CD14-positive monocyte (primary cell): ENCODE results near the gene SLC52A3. TPM values are rescaled to one million over a fixed set of nuclear protein-coding genes. Genes with fewer than 3 reads are reported as not detected.

Source experiments
- DNase-seq, 3 donors: peaks; one replicate each; pipeline ENCODE4 v3.0.0-alpha.2; 2011 to 2022
- H2AFZ ChIP-seq: 2 replicates; pipeline ENCODE4 v1.6.0; 2012; ENCODE audit warnings: mild to moderate bottlenecking, low read depth, low read length, inconsistent platforms; ENCODE audit not compliant: insufficient read depth, poor library complexity, severe bottlenecking
- H3K27ac ChIP-seq, 2 donors: 1 replicate in 1 of 2; 2 replicates in 1 of 2; pipeline ENCODE4 v1.5.1; 2012 to 2013; ENCODE audit warnings: low read length in 2 of 2, control low read depth in 1 of 2, inconsistent platforms in 1 of 2, low read depth in 1 of 2, mild to moderate bottlenecking in 1 of 2
- H3K27me3 ChIP-seq, 2 donors: one replicate each; pipeline versions ENCODE4 v1.6.0 to v1.6.1; 2011 to 2013; ENCODE audit warnings: low read length in 2 of 2; ENCODE audit not compliant: control insufficient read depth in 2 of 2, insufficient read depth in 2 of 2
- H3K36me3 ChIP-seq, 2 donors: replicated peaks in 1 of 2; 1 replicate in 1 of 2; 2 replicates in 1 of 2; pipeline versions ENCODE4 v1.5.1 to v1.6.1; 2012 to 2013; ENCODE audit warnings: low read length in 2 of 2, control low read depth in 1 of 2, inconsistent platforms in 1 of 2, mild to moderate bottlenecking in 1 of 2; ENCODE audit not compliant: insufficient read depth in 2 of 2, control insufficient read depth in 1 of 2
- H3K4me1 ChIP-seq, 2 donors: 1 replicate in 1 of 2; 2 replicates in 1 of 2; pipeline versions ENCODE4 v1.5.1 to v1.6.1; 2012 to 2013; ENCODE audit warnings: low read length in 2 of 2, control low read depth in 1 of 2, inconsistent platforms in 1 of 2, mild to moderate bottlenecking in 1 of 2, moderate library complexity in 1 of 2; ENCODE audit not compliant: insufficient read depth in 2 of 2, control insufficient read depth in 1 of 2
- H3K4me2 ChIP-seq: replicated peaks from 2 replicates; pipeline ENCODE3; 2012; ENCODE audit warnings: low read length, moderate library complexity, mild to moderate bottlenecking; ENCODE audit not compliant: poor library complexity, severe bottlenecking; ENCODE audit errors: extremely low read depth
- H3K4me3 ChIP-seq, 3 experiments: fragments of 200-600 bp in 1 of 3; sonication (generic) in 1 of 3; replicated peaks in 1 of 3; 1 replicate in 2 of 3; 2 replicates in 1 of 3; pipeline ENCODE4 v1.5.1; 2011 to 2013; ENCODE audit warnings: low read length in 3 of 3, mild to moderate bottlenecking in 3 of 3, control low read depth in 2 of 3, low read depth in 2 of 3, inconsistent platforms in 1 of 3, moderate library complexity in 1 of 3
- H3K79me2 ChIP-seq: 2 replicates; pipeline ENCODE4 v1.6.0; 2012; ENCODE audit warnings: mild to moderate bottlenecking, control low read depth, inconsistent platforms, low read length, moderate library complexity; ENCODE audit not compliant: insufficient read depth
- H3K9ac ChIP-seq: 2 replicates; pipeline ENCODE4 v1.6.0; 2017; ENCODE audit warnings: low read length, mild to moderate bottlenecking; ENCODE audit not compliant: insufficient read depth, poor library complexity, severe bottlenecking
- H3K9me3 ChIP-seq, 2 donors: replicated peaks in 1 of 2; 1 replicate in 1 of 2; 2 replicates in 1 of 2; pipeline versions ENCODE4 v1.5.1 to v1.6.1; 2012 to 2013; ENCODE audit warnings: low read length in 2 of 2, control low read depth in 1 of 2; ENCODE audit not compliant: control insufficient read depth in 1 of 2, insufficient read depth in 1 of 2
- H4K20me1 ChIP-seq: 2 replicates; pipeline ENCODE4 v1.6.0; 2012; ENCODE audit warnings: mild to moderate bottlenecking, low read length, control low read depth, moderate library complexity; ENCODE audit not compliant: insufficient read depth
- H3K27ac Mint-ChIP-seq, 7 donors: one replicate each; pipeline ENCODE4 v1.8.0; 2020; ENCODE audit warnings: mild to moderate bottlenecking in 7 of 7, mixed read lengths in 7 of 7, moderate library complexity in 6 of 7, inconsistent platforms in 2 of 7
- H3K27me3 Mint-ChIP-seq, 3 donors: one replicate each; pipeline ENCODE4 v1.8.0; 2021 to 2022; ENCODE audit warnings: low read depth in 3 of 3, mild to moderate bottlenecking in 3 of 3, mixed read lengths in 3 of 3, moderate library complexity in 3 of 3, inconsistent platforms in 1 of 3
- H3K36me3 Mint-ChIP-seq, 2 donors: one replicate each; pipeline ENCODE4 v1.8.0; 2020; ENCODE audit warnings: mixed read lengths in 2 of 2, inconsistent platforms in 1 of 2, mild to moderate bottlenecking in 1 of 2
- H3K4me1 Mint-ChIP-seq: one replicate; pipeline ENCODE4 v1.8.0; 2020; ENCODE audit warnings: mild to moderate bottlenecking, mixed read lengths
- H3K4me3 Mint-ChIP-seq, 2 donors: one replicate each; pipeline ENCODE4 v1.8.0; 2020; ENCODE audit warnings: mild to moderate bottlenecking in 2 of 2, mixed read lengths in 2 of 2, moderate library complexity in 1 of 2
- H3K9me3 Mint-ChIP-seq, 7 donors: one replicate each; pipeline ENCODE4 v1.8.0; 2020 to 2022; ENCODE audit warnings: mixed read lengths in 7 of 7, mild to moderate bottlenecking in 6 of 7, moderate library complexity in 6 of 7, inconsistent platforms in 2 of 7
- CTCF ChIP-seq: fragments of 200-600 bp; IDR thresholded peaks from one replicate; pipeline ENCODE4 v1.8.0; 2022; ENCODE audit warnings: antibody characterized with exemption, mild to moderate bottlenecking
- WGBS: methylation state at CpG from one replicate; pipeline ENCODE4 v1.1.5; 2013; ENCODE audit warnings: missing lambda C conversion rate; ENCODE audit not compliant: insufficient coverage; 5-methylcytosine and 5-hydroxymethylcytosine counted together
- intact Hi-C, 2 donors: fragments of 100-400 bp; cut with micrococcal nuclease; formaldehyde crosslinking; loops; one replicate each; pipeline versions ENCODE4 v1.15.0 to v1.15.1; 2023
- polyA plus RNA-seq, 3 donors: library from polyadenylated mRNA; depleted of rRNA in 1 of 3; unstranded in 2 of 3; stranded (reverse) in 1 of 3; fragments of 300-500 nt in 2 of 3; fragments of >200 nt in 1 of 3; fragmentation: Illumina TruSeq in 2 of 3; gene quantifications; 1 replicate in 2 of 3; 2 replicates in 1 of 3; pipeline ENCODE4 v1.2.3, GENCODE V29; 2012 to 2021

SLC52A3 gene
- polyA plus RNA-seq, 3 donors: not detected

- H3K4me3 ChIP-seq: no peak overlapping the region
- no peak overlapping the region for H2AFZ ChIP-seq
- no peak overlapping the region for H3K4me3 Mint-ChIP-seq
- intact Hi-C loops: no loop called here
- no peak overlapping the region for H3K4me2 ChIP-seq
- WGBS: 91% methylated on average over 9 of the region's 11 CpGs
- H3K9me3 ChIP-seq: no peaks in the 10 kb centered on the region
- no peak for DNase-seq
- peaks cover 0 to 2% (median 1%) of the 10 kb centered on the region in 7 donors for H3K9me3 Mint-ChIP-seq
- H3K79me2 ChIP-seq: no peaks in the 10 kb centered on the region
- TF ChIP-seq CTCF: no peak
- no peaks in the 10 kb centered on the region for H3K4me1 ChIP-seq
- H3K36me3 ChIP-seq: no peaks in the 10 kb centered on the region
- H3K27ac Mint-ChIP-seq: no peak overlapping the region
- no peak overlapping the region for H3K9ac ChIP-seq
- no peaks in the 10 kb centered on the region for H3K4me1 Mint-ChIP-seq
- no peaks in the 10 kb centered on the region for H4K20me1 ChIP-seq
- H3K27me3 Mint-ChIP-seq: peaks cover 2 to 8% (median 6%) of the 10 kb centered on the region in 3 donors
- no peaks in the 10 kb centered on the region for H3K36me3 Mint-ChIP-seq
- H3K27ac ChIP-seq: no peak overlapping the region
- no peaks in the 10 kb centered on the region for H3K27me3 ChIP-seq
These were observed 7.4 kb upstream of the SLC52A3 start for GRCh38 chr20:775679-776135.

DNA sequence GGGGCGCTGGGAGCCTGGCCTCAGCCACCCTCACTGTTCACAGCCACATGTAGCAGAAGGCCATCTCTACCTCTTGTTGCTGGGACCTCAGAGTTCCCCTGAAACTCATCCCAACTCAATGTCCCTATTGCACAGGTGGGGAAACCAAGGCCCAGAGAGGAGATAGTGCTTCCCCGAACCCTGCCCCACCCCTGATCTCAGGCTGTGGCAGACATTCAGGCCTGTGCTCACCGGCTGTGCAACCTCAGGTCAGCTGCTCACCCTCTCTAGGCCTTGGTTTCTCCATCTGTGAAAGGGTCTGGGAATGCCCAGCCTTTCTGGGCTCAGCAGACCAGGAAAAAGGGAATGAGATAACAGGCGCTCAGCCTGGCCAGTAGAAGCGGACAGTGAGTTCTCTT lies 6.4 kb upstream of the SLC52A3 start:
- TF ChIP-seq CTCF: no peak
- no peak overlapping the region for H3K4me3 Mint-ChIP-seq
- no peak overlapping the region for H3K4me3 ChIP-seq
- no peak overlapping the region for H3K9ac ChIP-seq
- intact Hi-C loops: no loop called here
- no peaks in the 10 kb centered on the region for H3K27me3 ChIP-seq
- WGBS: 84% methylated on average over 4 of the region's 5 CpGs
- H3K4me1 ChIP-seq: no peaks in the 10 kb centered on the region
- peaks cover 0 to 4% (median 3%) of the 10 kb centered on the region in 7 donors for H3K9me3 Mint-ChIP-seq
- no peaks in the 10 kb centered on the region for H3K79me2 ChIP-seq
- no peaks in the 10 kb centered on the region for H3K36me3 Mint-ChIP-seq
- no peak for DNase-seq
- no peak overlapping the region for H3K4me2 ChIP-seq
- no peaks in the 10 kb centered on the region for H4K20me1 ChIP-seq
- no peaks in the 10 kb centered on the region for H3K9me3 ChIP-seq
- H3K27ac Mint-ChIP-seq: no peak overlapping the region
- no peaks in the 10 kb centered on the region for H3K4me1 Mint-ChIP-seq
- H2AFZ ChIP-seq: no peak overlapping the region
- H3K27ac ChIP-seq: no peak overlapping the region
- H3K36me3 ChIP-seq: no peaks in the 10 kb centered on the region
- H3K27me3 Mint-ChIP-seq: peaks cover 3 to 16% (median 6%) of the 10 kb centered on the region in 3 donors
